Measurements from ENCODE around the gene CASD1.

The CASD1 gene

GRCh38 chr7:94512735-94513564 is 3.3 kb downstream of the CASD1 start:
- DNase-seq (ENCODE audit: low read depth) = no peak

GRCh38 chr7:94513565-94513860 is 3.9 kb downstream of the CASD1 start:
- no peak for DNase-seq (ENCODE audit: low read depth)

GRCh38 chr7:94514140-94514889 is 4.7 kb downstream of the CASD1 start:
- DNase-seq (ENCODE audit: low read depth) = no peak

GRCh38 chr7:94514917-94515316 is 5.3 kb downstream of the CASD1 start:
- DNase-seq (ENCODE audit: low read depth) = no peak

- no peak for DNase-seq (ENCODE audit: low read depth)
Measured at GRCh38 chr7:94525923-94526322, 16.3 kb downstream of the CASD1 start.

- DNase-seq (ENCODE audit: low read depth) = peak; percentile 32
Measured at GRCh38 chr7:94529516-94529915, 19.9 kb downstream of the CASD1 start.

GRCh38 chr7:94530109-94530508 is 20.5 kb downstream of the CASD1 start:
- no peak for DNase-seq (ENCODE audit: low read depth)

GRCh38 chr7:94532676-94533075 is 23.1 kb downstream of the CASD1 start:
- no peak for DNase-seq (ENCODE audit: low read depth)

- DNase-seq (ENCODE audit: low read depth) = no peak
Measured at GRCh38 chr7:94540428-94540827, 30.8 kb downstream of the CASD1 start.

- no peak for DNase-seq (ENCODE audit: low read depth)
Measured at GRCh38 chr7:94547126-94547525, 37.5 kb downstream of the CASD1 start.

- no peak for DNase-seq (ENCODE audit: low read depth)
Measured at GRCh38 chr7:94556028-94556427, 46.4 kb downstream of the CASD1 start.

- DNase-seq (ENCODE audit: low read depth) = no peak
Measured at GRCh38 chr7:94557215-94557614, 47.6 kb downstream of the CASD1 start.

GRCh38 chr7:94559972-94560371 is 50.4 kb downstream of the CASD1 start:
- no peak for DNase-seq (ENCODE audit: low read depth)

- peak; percentile 56 for DNase-seq (ENCODE audit: low read depth)
Measured at GRCh38 chr7:94561841-94562514, 52.4 kb downstream of the CASD1 start.

GRCh38 chr7:94562525-94562924 is 52.9 kb downstream of the CASD1 start:
- DNase-seq (ENCODE audit: low read depth) = peak; percentile 50

GRCh38 chr7:94565247-94565894 is 55.8 kb downstream of the CASD1 start:
- DNase-seq (ENCODE audit: low read depth) = no peak

GRCh38 chr7:94567396-94567795 is 57.8 kb downstream of the CASD1 start:
- DNase-seq (ENCODE audit: low read depth) = no peak

- no peak for DNase-seq (ENCODE audit: low read depth)
Measured at GRCh38 chr7:94571816-94572215, 62.2 kb downstream of the CASD1 start.

- no peak for DNase-seq (ENCODE audit: low read depth)
Measured at GRCh38 chr7:94575646-94576045, 66.0 kb downstream of the CASD1 start.

GRCh38 chr7:94576316-94576715 is 66.7 kb downstream of the CASD1 start:
- no peak for DNase-seq (ENCODE audit: low read depth)

GRCh38 chr7:94577357-94577756 is 67.7 kb downstream of the CASD1 start:
- DNase-seq (ENCODE audit: low read depth) = no peak

- no peak for DNase-seq (ENCODE audit: low read depth)
Measured at GRCh38 chr7:94578614-94579013, 69.0 kb downstream of the CASD1 start.

GRCh38 chr7:94579470-94579869 is 69.9 kb downstream of the CASD1 start:
- no peak for DNase-seq (ENCODE audit: low read depth)
